ENCODE results near the gene STK11IP. TPM values are rescaled to one million over a fixed set of nuclear protein-coding genes. Genes with fewer than 3 reads are reported as not detected.

Gene STK11IP
- total RNA-seq, 1 donor from 2014 or later: 13.9 TPM

GRCh38 chr2:219658874-219659273 lies 61.2 kb downstream of the STK11IP start:
- intact Hi-C loops (cut with DNase I): no loop called here
- DNase-seq (ENCODE audit: missing footprints): no peak
- no peak for ATAC-seq

DNA sequence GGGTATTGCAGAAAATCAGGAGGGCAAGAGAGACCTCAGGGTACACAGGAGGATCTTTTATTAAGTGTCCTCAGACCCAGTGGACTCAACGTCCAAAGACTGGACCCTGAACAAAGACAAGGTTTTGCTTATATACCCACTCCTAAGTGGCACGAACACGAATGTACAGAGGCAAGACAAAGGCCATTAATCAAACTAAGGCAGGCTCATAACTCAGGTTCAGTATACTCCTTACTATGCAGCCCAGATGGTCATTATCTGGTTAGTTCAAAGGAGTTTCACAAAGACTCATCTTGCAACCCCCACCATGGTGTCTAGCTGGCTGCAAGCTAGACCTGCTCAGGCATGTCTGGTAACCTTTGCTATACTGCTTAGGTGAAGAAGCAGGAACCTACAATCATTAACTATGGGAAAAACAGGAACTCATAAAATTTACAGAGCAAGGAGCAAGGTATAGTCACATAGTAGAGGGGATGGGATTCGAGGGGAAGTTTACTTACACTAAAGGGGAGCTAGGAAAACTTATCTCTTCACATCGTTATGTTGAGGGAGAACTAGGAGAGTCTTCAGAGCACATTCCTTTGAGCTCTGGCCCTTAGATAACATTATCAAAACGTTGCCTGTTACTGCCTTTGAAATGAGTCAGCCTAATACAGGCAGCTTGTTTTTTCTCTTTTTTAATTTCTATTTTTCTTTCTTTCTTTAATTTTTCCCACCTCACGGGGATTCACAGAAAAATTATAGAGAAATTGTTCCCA lies 63.7 kb downstream of the STK11IP start:
- intact Hi-C loops (cut with DNase I): no loop called here
- no peak for DNase-seq (ENCODE audit: missing footprints)
- no peak for ATAC-seq

DNA sequence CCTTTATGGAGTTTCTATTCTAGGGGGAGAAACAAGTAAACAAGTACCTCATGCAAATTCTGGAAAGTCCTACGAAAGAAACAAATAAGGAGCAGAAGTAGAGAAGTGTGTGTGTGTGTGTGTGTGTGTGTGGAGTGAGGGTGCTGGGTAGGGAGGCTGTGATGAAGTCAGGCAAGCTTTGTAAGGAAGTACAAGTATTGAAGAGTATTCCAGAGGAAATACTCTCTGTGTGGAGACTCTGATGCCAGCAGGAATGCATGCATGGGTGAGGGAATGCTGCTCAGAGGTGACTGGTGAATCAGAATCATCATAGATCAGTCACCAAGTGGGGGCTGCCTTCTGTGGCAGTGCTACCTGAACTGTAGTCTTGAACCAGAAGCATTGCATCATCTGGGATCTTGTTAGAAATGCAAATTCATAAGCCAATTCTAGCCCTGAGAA lies 64.3 kb downstream of the STK11IP start:
- no peak for ATAC-seq
- no peak for DNase-seq (ENCODE audit: missing footprints)
- intact Hi-C loops (cut with DNase I): no loop called here

DNA sequence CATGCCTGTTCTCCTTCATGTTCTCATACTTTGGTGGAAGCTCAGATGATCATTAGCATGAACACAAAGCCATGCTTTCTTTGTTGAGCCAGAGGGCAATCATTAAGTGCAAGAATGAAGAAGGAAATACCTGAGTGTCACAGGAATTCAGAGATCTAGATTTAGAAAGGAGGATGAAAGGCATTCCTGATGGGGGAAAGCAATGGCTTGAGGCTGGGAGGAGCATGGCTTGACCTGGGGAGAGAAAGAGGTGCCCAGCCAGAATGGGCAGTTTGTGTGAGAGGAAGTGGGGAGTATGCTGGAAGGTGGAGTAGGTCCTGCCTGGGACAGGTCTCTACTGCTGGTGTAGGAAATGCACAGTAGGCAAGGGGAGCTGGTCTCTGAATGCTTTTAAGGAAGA lies 64.9 kb downstream of the STK11IP start:
- ATAC-seq (no peak), DNase-seq (ENCODE audit: missing footprints) (no peak)
- intact Hi-C loops (cut with DNase I): no loop called here

- no peak for DNase-seq (ENCODE audit: missing footprints)
- intact Hi-C loops (cut with DNase I): no loop called here
- no peak for ATAC-seq
These were observed 65.6 kb downstream of the STK11IP start for GRCh38 chr2:219663116-219663762.

- intact Hi-C loops (cut with DNase I): no loop called here
- ATAC-seq (no peak), DNase-seq (ENCODE audit: missing footprints) (no peak)
These were observed 66.4 kb downstream of the STK11IP start for GRCh38 chr2:219664041-219664440.

- DNase-seq (ENCODE audit: missing footprints) (peak; percentile 83), ATAC-seq (peak; percentile 83)
- intact Hi-C loops (cut with DNase I): no loop called here
These were observed 67.3 kb downstream of the STK11IP start for GRCh38 chr2:219664944-219665343.

DNA sequence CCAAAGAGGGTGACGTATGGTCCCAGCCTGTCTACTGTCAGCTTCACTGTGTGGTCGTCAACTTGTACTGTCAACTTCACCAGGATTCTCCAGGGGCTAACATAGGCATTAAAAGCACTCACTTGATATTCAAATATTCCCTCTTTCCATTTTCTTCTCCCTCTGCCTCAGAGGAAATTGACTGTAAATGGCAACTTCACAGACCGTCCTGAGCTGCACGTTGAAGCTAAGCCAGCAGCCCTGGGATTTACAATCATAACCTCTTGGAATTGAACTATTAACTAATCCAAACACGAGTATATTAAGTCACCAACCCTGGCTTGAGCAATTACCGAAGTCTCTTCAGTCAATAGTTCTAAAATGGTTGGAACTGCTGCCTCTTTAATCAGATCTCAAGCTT lies 68.3 kb downstream of the STK11IP start:
- intact Hi-C loops (cut with DNase I): no loop called here
- ATAC-seq: no peak
- no peak for DNase-seq (ENCODE audit: missing footprints)

Small RNA genes within 50 kb of the gene (microRNA-seq; reads per million reads assigned to microRNA genes)
- gene MIR3132: 5.1 reads per million, percentile 12 among the genes with 10 or more reads in this experiment

Other genes with a start within 250 kb of the STK11IP start
- gene DNPEP, start 209.9 kb upstream of the STK11IP start, total RNA-seq: 66.6 TPM
- gene DES, start 179.5 kb upstream of the STK11IP start, total RNA-seq: 13,356 TPM
- 119 TPM for gene SPEG, start 163.0 kb upstream of the STK11IP start, total RNA-seq
- gene GMPPA, start 99.0 kb upstream of the STK11IP start, total RNA-seq: 22.9 TPM
- gene ASIC4, start 83.4 kb upstream of the STK11IP start, total RNA-seq: not detected
- gene CHPF, start 54.0 kb upstream of the STK11IP start, total RNA-seq: 92.2 TPM
- gene TMEM198, start 53.8 kb upstream of the STK11IP start, total RNA-seq: 2.7 TPM
- gene OBSL1, start 26.3 kb upstream of the STK11IP start, total RNA-seq: 158 TPM
- gene INHA, start 25.5 kb upstream of the STK11IP start, total RNA-seq: 1.9 TPM
- 445 TPM for gene SLC4A3, start 29.8 kb downstream of the STK11IP start, total RNA-seq

Measured in Right ventricle myocardium inferior (tissue), 1 donor.